LNCaP clone FGC (cell line): ENCODE data around the gene CTBP2.

ENCODE experiments used
- DNase-seq: peaks from one replicate; pipeline ENCODE4 v3.0.0-alpha.2; 2011; ENCODE audit warnings: low read depth
- H3K4me3 ChIP-seq: 2 replicates; pipeline ENCODE4 v1.5.1; 2011; ENCODE audit warnings: mild to moderate bottlenecking, low read depth, low read length, control low read depth
- TF ChIP-seq, protein P1 (sequence below): IDR thresholded peaks from 2 replicates; pipeline ENCODE4 v1.5.1; 2012; ENCODE audit warnings: mild to moderate bottlenecking; ENCODE audit not compliant: control insufficient read depth, insufficient read depth; ENCODE audit errors: extremely low read depth

CTBP2 gene

GRCh38 chr10:125066764-125067450 is 93.5 kb downstream of the CTBP2 start:
- TF ChIP-seq, protein P1, sequence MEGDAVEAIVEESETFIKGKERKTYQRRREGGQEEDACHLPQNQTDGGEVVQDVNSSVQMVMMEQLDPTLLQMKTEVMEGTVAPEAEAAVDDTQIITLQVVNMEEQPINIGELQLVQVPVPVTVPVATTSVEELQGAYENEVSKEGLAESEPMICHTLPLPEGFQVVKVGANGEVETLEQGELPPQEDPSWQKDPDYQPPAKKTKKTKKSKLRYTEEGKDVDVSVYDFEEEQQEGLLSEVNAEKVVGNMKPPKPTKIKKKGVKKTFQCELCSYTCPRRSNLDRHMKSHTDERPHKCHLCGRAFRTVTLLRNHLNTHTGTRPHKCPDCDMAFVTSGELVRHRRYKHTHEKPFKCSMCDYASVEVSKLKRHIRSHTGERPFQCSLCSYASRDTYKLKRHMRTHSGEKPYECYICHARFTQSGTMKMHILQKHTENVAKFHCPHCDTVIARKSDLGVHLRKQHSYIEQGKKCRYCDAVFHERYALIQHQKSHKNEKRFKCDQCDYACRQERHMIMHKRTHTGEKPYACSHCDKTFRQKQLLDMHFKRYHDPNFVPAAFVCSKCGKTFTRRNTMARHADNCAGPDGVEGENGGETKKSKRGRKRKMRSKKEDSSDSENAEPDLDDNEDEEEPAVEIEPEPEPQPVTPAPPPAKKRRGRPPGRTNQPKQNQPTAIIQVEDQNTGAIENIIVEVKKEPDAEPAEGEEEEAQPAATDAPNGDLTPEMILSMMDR, result no peak
- no peak overlapping the region for H3K4me3 ChIP-seq
- DNase-seq, result no peak

DNA sequence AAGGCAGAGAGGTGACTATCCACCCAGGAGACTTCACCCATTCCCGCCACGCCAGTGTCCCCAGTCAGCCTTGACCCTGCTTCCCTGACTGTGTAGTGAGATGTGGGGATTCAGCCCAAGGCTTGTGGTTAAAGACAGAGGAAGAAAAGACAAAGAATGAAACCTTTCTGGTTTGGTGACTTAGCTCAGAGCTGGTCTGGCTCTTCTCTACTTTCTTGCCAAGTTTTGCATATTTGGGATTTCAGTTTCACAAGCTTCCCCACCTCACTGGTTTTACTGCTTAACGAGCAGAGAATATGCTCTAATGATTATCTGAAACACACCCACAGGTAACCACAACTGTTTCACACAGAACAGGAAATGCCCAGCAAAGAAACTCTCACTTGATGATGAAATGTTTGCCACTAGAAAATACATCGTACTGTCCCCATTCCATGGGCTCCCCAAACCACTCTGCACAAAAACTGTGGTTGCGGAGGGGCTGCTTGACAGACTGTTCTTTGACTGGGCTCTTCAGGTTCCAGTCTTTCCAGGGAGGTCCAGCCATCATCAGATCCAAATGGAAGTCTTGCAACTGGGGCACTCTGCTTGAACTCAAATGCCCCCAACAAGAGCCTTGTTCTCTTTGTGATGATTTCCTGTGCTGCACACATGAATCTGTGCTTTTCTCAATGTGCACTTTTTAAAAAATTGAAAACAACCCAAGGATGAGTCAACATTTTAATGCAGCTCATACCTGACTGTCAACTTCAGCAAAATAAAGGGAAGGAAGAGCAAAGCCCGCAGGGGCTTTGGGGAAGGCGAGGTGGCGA is 95.5 kb downstream of the CTBP2 start:
- H3K4me3 ChIP-seq, result peak overlapping the region; percentile 32
- DNase-seq, result peak; percentile 94
- TF ChIP-seq, protein P1, result no peak

DNA sequence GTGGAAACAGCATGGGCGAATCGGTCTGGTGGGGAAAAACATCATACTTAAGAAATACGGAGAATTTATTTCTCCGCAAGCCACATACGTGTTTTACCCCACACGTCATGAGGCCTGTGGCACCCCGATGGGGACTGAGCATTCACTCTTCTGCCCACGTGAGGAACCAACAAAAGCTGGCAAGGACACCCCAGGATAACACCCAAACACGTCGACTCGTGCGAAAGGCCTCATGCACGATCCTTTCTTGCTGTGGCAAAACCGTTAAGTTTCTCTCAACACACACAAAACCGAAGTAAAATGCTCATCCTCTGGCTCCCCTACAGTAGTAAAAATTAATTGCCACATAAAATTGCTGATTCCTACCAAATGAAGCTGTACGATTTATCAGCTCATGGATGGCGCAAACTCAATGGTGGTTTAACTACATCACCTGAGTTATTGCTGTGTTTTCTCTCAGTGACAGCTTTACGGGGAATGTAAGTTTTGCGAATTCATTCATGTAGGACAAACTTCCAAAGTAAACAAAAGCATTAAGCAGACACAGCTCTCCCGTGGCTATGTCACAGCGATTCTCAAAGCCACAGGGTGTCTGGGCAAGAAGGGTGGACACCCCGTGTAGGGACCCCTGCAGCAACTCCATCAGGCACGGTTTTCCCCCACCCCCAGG is 97.0 kb downstream of the CTBP2 start:
- DNase-seq, result no peak
- no peak overlapping the region for H3K4me3 ChIP-seq
- TF ChIP-seq, protein P1, result no peak

DNA sequence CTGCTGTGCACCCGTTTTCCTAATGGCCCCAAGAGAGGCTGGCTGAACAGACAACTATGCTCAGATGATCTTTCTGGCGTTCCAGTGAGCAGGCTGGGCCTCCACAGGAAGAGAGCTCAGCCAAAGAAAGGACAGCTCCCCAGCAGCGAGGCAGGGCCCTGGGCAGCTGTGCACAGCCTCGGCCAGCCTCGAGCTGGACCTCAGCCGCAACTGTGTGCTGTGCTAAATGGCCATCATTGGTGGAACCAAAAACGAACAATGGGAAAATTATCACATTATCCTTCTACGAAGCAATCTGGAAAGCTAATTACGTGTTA is 97.5 kb downstream of the CTBP2 start:
- DNase-seq, result no peak
- no peak overlapping the region for H3K4me3 ChIP-seq
- TF ChIP-seq, protein P1, result no peak

GRCh38 chr10:125062227-125062913 is 98.0 kb downstream of the CTBP2 start:
- TF ChIP-seq, protein P1, result no peak
- no peak overlapping the region for H3K4me3 ChIP-seq
- no peak for DNase-seq

- no peak for DNase-seq
- H3K4me3 ChIP-seq, result no peak overlapping the region
- TF ChIP-seq, protein P1, result no peak
Measured at GRCh38 chr10:125061557-125062226, 98.7 kb downstream of the CTBP2 start.
